HepG2 (cell line): ENCODE data around the gene ANP32B. TPM values are rescaled to one million over a fixed set of nuclear protein-coding genes. Genes with fewer than 3 reads are reported as not detected.

ENCODE experiments used
- ELK4 ChIP-seq: sonication (generic); formaldehyde crosslinking; IDR thresholded peaks from 2 replicates; pipeline ENCODE4 v1.9.0; 2021; ENCODE audit warnings: missing genetic modification reagents, borderline replicate concordance
- HES4 ChIP-seq: sonication (generic); formaldehyde crosslinking; IDR thresholded peaks from 2 replicates; pipeline ENCODE4 v1.9.0; 2021; ENCODE audit warnings: mild to moderate bottlenecking, missing genetic modification reagents, borderline replicate concordance
- KDM3A ChIP-seq: IDR thresholded peaks from 2 replicates; pipeline ENCODE4 v1.6.1; 2018; ENCODE audit warnings: low read depth, missing compliant biosample characterization
- KDM4B ChIP-seq: sonication (generic); formaldehyde crosslinking; IDR thresholded peaks from 2 replicates; pipeline ENCODE4 v1.4.0; 2020; ENCODE audit warnings: missing genetic modification reagents
- MTF2 ChIP-seq: sonication (generic); formaldehyde crosslinking; IDR thresholded peaks from 2 replicates; pipeline ENCODE4 v1.5.0; 2020; ENCODE audit warnings: missing genetic modification reagents, borderline replicate concordance
- PRMT3 ChIP-seq: sonication (generic); formaldehyde crosslinking; IDR thresholded peaks from 2 replicates; pipeline ENCODE4 v1.8.1; 2022; ENCODE audit warnings: low read depth, mild to moderate bottlenecking, moderate library complexity, missing genetic modification reagents, borderline replicate concordance
- RBM39 ChIP-seq: fragments of 200-400 bp; formaldehyde crosslinking; IDR thresholded peaks from one replicate; pipeline ENCODE4 v1.6.1; 2018; ENCODE audit warnings: antibody characterized with exemption, mild to moderate bottlenecking, low read depth, low read length; ENCODE audit not compliant: poor library complexity, severe bottlenecking
- SCMH1 ChIP-seq: sonication (generic); formaldehyde crosslinking; IDR thresholded peaks from 2 replicates; pipeline ENCODE4 v1.9.0; 2021; ENCODE audit warnings: missing genetic modification reagents, mild to moderate bottlenecking, borderline replicate concordance
- ZFP82 ChIP-seq: sonication (generic); formaldehyde crosslinking; IDR thresholded peaks from 2 replicates; pipeline ENCODE4 v1.5.1; 2020; ENCODE audit warnings: mild to moderate bottlenecking, missing genetic modification reagents, borderline replicate concordance
- ZMAT5 ChIP-seq: sonication (generic); formaldehyde crosslinking; IDR thresholded peaks from 2 replicates; pipeline ENCODE4 v1.5.0; 2020; ENCODE audit warnings: mild to moderate bottlenecking, low read depth, missing genetic modification reagents, borderline replicate concordance
- ZNF138 ChIP-seq: sonication (generic); formaldehyde crosslinking; IDR thresholded peaks from 2 replicates; pipeline ENCODE4 v1.5.0; 2020; ENCODE audit warnings: mild to moderate bottlenecking, low read depth, missing genetic modification reagents
- ZNF30 ChIP-seq: sonication (generic); formaldehyde crosslinking; IDR thresholded peaks from 2 replicates; pipeline ENCODE4 v1.5.0; 2020; ENCODE audit warnings: mild to moderate bottlenecking, missing genetic modification reagents
- ZNF350 ChIP-seq: sonication (generic); formaldehyde crosslinking; IDR thresholded peaks from 2 replicates; pipeline ENCODE4 v1.4.0; 2020; ENCODE audit warnings: mild to moderate bottlenecking, low read depth, missing genetic modification reagents, borderline replicate concordance
- ZNF432 ChIP-seq: sonication (generic); formaldehyde crosslinking; IDR thresholded peaks from 2 replicates; pipeline ENCODE4 v1.5.0; 2020; ENCODE audit warnings: missing genetic modification reagents, mild to moderate bottlenecking, borderline replicate concordance
- ZNF574 ChIP-seq: sonication (generic); formaldehyde crosslinking; IDR thresholded peaks from 2 replicates; pipeline ENCODE4 v1.4.0; 2020; ENCODE audit warnings: missing genetic modification reagents
- ZNF687 ChIP-seq: sonication (generic); formaldehyde crosslinking; IDR thresholded peaks from 2 replicates; pipeline ENCODE4 v1.5.1; 2020; ENCODE audit warnings: mild to moderate bottlenecking, missing genetic modification reagents, moderate library complexity
- polyA plus RNA-seq, 8 experiments: library from polyadenylated mRNA; depleted of rRNA in 3 of 8; stranded (reverse) in 7 of 8; unstranded in 1 of 8; fragments of >200 nt; fragmentation: Illumina TruSeq in 4 of 8; extraction: Trizol in 4 of 8; gene quantifications; 2 replicates each; pipeline versions ENCODE4 v1.2.1 to v1.2.3, GENCODE V29; 2011 to 2016; ENCODE audit warnings: low read depth in 4 of 8, missing spikeins in 1 of 8, mixed read lengths in 1 of 8; ENCODE audit not compliant: insufficient read depth in 1 of 8
- total RNA-seq, 5 experiments: library from RNA; depleted of rRNA; stranded (reverse); fragments of >200 nt; fragmentation: Illumina TruSeq; extraction: Trizol; gene quantifications; 2 replicates each; pipeline ENCODE4 v1.2.3, GENCODE V29; 2016; ENCODE audit warnings: low read depth in 1 of 5

The ANP32B gene
- total and polyA plus RNA-seq, 2 of the 13 experiments (the other 11 are each of a cell fraction or from before 2014, with no cell fraction given): 22.1 to 37.5 TPM

- TF ChIP-seq HES4: 0 out of 2 replicates have a peak, but pooled peaks have one; percentile 6
- TF ChIP-seq ZMAT5: no peak
- TF ChIP-seq ZFP82: no peak
- TF ChIP-seq ZNF687: peak; percentile 82
- TF ChIP-seq KDM3A (CRISPR knock-in tag): peak; percentile 56; the same call in 1 of the 2 replicates
- TF ChIP-seq ZNF432 (CRISPR knock-in tag): no peak
- peak; percentile 74 for TF ChIP-seq ZNF574
- TF ChIP-seq ZNF350 (CRISPR knock-in tag): peak; percentile 50; the same call in 1 of the 2 replicates
- peak; percentile 52 for TF ChIP-seq RBM39
- TF ChIP-seq ZNF138 (CRISPR knock-in tag): peak; percentile 20; the same call in 1 of the 2 replicates
- TF ChIP-seq PRMT3 (CRISPR knock-in tag): no peak
- TF ChIP-seq MTF2: 0 out of 2 replicates have a peak, but pooled peaks have one; percentile 39
- no peak for TF ChIP-seq ZNF30 (CRISPR knock-in tag)
- TF ChIP-seq ELK4: no peak
- TF ChIP-seq SCMH1: no peak
- 0 out of 2 replicates have a peak, but pooled peaks have one; percentile 20 for TF ChIP-seq KDM4B
These were observed at the start of gene ANP32B (continued) for GRCh38 chr9:97982683-97983588.
